HG03175 (cell line): ENCODE measurements around the gene DNASE1L2.

Experiments
- ATAC-seq: cut with Tn5 transposase; IDR thresholded peaks from one replicate; pipeline ENCODE4 v1.9.1; 2021; ENCODE audit warnings: mild to moderate bottlenecking, moderate library complexity; ENCODE audit not compliant: unreplicated experiment

The DNASE1L2 gene

DNA sequence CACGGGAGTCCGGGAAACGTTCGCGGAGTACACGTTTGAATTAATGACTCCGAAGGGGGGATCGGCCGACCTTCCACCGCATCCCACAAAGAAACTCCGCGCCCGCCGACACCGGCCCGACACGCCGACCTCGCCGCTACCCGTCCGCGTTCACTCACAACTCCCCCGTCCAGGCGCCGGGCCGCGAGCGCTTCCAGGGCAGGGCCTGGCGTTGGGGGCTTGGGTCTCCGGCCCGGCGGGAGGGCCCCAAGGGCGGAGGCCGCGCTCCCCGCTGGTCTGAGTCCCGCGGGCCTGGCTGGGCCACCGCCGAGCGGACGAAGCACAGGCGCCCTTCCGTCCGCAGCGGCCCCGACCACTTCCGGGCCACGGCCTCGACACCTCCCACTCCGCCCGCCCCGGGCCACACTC is 31.3 kb downstream of the DNASE1L2 start:
- peak; percentile 65 for ATAC-seq

- ATAC-seq, result peak; percentile 80
Measured at GRCh38 chr16:2267913-2268666, 31.8 kb downstream of the DNASE1L2 start, which contains the start of gene RNPS1. Gene RNPS1, minus strand, starts transcription at chr16:2268126. Its CDS starts 3,483 bp downstream, at chr16:2264643.

DNA sequence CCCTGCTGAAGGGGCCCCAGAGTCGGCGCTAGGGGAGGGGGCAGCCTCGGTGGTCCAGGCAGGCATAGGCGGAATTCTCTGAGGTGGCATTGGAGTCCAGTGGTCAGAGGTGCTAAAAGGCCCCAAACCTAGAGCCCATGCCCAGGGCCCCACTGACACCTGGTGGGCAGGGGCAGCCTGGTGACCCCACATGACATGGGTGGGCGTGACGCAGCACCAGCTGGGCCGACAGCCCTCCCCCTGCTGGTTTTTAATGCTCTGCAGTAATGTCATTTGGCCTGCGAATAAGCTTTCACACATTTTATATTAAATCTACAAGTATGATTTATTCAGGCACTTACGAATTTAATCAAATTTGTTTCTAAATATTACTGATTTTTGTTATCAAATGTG is 33.8 kb downstream of the DNASE1L2 start:
- no peak for ATAC-seq

GRCh38 chr16:2270588-2271470 is 34.6 kb downstream of the DNASE1L2 start:
- ATAC-seq, result no peak

DNA sequence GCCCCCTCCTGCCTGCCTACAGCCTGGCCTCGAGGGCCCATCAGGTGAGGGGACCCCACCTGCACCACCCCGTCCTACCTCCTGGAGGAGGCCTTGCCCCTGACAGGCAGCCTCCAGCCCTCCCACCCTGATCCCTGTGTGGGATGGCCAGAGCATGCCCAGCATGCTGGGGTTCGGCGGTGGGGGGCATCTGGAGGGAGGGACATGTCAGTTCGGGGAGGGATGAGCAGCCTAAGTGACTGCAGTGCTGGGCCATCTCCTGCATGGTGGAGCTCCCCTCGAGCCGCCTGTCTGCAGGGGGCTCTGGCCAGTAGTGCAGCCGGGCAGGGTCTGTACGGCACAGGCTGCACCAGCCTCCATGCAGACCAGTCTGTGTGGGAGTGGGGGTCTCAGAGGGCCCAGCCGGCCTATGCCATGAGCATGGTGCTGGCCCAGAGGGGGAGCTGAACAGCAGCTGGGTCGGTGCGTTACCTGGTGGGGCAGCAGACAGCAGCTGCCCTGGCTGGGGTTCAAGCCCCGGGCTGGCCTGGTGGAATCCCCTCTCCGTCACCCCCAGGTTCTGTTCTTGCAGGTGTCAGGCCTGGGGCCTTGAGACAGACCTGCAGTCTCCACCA is 35.7 kb downstream of the DNASE1L2 start:
- no peak for ATAC-seq

DNA sequence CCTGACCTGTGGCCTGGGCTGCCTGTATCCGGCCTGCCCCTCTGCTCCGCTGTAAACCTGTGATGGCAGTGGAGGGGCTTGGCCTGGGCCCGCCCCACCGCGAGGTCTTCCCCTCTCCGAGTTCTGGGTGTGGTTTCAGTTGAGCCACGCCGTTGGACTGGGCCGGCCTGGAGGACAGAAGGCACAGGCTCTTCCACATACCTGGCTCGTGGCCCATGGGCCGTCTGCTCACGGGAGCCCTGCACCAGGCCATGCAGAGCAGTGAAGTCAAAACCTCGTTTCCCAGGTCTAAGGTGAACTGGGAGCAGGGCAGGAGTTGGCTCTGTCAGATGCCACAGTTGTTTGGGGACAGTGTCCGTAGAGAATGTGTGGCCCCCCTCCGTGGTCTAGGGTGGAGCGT is 37.2 kb downstream of the DNASE1L2 start:
- ATAC-seq, result no peak

GRCh38 chr16:2273931-2274330 is 37.7 kb downstream of the DNASE1L2 start:
- no peak for ATAC-seq

DNA sequence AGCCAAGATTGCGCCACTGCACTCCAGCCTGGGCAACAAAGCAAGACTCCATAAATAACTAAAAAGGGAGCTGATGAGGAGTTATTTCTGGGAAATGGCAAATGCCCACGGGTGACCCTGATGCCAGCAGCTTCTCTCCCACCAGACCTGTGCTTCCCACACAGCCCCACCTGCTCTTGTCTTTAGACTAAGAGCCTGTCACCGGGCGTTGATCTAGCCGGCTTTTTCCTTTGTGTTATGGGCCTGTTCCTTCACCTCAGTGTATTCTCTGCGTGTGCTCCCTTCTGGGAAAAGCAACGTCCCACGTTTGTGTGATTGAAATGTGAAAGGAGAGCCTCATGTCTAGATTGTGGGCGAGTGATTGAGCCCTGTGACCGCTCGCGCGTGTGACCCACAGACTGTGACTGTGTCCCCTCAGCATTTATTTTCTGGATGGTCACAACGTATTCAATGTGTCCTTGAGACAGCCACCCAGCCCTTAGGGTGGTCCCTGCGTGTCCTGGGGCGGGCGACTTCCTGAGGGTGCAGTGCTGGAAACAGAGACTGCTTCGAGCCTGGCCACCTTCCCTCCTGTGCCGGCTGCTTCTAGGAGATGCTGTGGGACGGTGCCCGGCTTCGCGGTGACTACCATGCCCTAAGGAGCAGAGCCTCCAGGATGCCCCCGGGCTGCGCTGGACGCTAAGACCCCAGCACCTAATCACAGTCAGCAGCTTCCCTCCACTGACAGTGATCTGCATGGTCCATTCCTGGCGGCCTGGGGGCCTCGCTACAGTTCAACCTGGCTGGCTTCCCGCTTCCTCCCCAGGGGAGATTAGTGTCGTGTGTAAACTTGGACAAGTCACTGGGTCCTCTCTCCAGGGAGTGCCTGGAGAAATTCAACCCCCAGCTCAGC is 39.5 kb downstream of the DNASE1L2 start:
- ATAC-seq, result no peak

DNA sequence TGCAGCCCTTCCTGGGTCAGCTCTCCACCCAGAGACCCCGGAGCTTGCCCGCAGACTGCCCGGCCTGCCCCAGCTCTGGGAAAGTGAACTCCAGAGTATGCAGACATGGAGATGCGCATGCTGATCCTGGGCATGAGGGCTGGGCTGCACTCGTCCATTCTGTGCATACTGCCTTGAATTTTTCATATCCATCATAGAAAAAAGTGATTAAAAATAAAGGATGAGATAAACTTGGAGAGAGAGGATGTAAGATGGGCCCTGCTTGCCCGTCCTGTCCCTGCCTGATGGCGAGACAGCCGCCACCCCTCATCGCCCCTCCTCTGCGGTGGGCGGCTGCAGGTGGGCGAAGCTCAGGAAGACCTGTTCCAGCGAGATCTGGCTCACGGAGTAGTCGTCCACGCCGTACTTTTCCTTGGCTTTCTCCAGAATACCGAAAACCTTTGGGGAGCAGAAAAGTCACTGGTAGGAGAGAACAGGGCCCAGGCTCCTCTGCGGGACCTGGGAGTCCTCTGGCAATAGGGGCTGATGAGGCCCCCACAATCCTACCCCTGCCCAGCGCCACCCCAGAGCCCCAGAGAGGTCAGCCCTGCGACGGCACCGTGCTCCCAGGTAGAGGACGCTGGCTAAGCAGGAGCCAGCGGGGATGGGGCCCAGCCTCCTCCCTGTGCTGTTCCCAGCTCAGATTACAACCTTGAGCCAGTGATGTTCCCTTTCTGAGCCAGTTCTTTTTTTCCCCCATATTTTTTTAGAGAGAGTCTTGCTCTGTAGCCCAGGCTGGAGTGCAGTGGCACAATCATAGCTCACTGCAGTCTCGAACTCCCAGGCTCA is 40.3 kb downstream of the DNASE1L2 start:
- ATAC-seq, result no peak

- no peak for ATAC-seq
Measured at GRCh38 chr16:2277466-2278271, 41.4 kb downstream of the DNASE1L2 start.

- no peak for ATAC-seq
Measured at GRCh38 chr16:2278272-2278608, 42.0 kb downstream of the DNASE1L2 start.

GRCh38 chr16:2278956-2279800 is 42.9 kb downstream of the DNASE1L2 start:
- no peak for ATAC-seq

DNA sequence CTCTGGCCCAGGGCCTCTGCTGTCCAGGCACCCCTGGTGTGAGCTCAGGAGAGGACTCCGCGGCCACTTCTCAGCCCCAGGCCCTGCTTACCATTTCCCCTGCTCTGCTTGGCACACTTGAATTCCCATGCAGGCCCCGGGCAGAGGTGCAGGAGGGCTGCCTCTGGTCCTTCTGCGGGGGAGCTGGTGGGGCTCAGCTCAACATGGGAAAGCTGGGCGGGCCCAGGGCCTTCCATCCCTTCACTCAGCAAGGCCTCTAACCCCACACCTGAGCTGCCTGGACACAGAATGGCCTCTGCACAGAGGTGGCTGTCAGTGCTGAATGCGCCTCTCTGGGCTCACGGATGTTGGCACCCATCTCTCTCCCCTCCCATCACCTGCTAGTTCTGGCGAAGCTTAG is 44.2 kb downstream of the DNASE1L2 start:
- no peak for ATAC-seq

DNA sequence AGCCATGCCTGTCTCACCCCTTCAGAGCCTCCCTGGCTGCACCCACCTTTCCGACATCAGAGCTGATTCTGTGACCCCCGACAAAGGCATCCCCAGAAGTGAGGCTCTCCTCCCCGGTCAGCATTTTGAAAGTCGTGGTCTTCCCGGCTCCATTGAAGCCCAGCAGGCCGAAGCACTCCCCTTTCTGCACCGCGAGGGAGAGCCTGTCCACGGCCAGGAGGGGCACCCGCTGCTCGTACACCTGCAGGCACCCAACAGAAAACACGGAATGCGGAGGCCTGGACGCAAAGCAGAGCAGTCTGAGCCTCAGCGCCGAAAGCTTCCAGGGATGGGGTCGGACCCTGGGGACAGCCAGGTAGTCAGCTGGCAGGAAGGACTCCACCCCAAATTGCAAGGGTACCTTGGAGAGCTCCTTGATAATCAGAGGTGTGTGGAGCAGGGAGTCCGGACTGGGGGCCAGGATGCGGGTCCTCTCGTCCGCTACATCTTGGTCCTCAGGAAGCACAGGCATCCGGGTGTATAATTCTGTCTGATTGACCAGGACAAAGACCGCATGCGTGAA is 44.8 kb downstream of the DNASE1L2 start:
- no peak for ATAC-seq

DNA sequence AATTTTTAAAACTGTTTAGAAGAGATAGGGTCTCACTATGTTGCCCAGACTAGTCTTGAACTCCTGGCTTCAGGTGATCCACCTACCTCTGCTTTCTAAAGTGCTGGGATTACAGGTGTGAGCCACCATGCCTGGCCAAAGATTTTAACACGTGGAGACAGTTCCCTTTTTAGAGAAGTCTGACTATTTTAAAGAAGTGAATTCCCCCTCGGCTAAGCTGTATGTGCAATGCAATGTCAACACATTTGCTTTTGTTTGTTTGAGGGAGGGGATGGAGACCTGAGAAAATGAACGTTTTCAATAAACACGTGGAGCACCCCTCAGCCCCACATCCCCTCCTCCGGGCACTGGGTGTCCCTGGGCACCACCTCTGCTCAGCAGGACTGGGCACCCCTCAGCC is 46.0 kb downstream of the DNASE1L2 start:
- ATAC-seq, result no peak

DNA sequence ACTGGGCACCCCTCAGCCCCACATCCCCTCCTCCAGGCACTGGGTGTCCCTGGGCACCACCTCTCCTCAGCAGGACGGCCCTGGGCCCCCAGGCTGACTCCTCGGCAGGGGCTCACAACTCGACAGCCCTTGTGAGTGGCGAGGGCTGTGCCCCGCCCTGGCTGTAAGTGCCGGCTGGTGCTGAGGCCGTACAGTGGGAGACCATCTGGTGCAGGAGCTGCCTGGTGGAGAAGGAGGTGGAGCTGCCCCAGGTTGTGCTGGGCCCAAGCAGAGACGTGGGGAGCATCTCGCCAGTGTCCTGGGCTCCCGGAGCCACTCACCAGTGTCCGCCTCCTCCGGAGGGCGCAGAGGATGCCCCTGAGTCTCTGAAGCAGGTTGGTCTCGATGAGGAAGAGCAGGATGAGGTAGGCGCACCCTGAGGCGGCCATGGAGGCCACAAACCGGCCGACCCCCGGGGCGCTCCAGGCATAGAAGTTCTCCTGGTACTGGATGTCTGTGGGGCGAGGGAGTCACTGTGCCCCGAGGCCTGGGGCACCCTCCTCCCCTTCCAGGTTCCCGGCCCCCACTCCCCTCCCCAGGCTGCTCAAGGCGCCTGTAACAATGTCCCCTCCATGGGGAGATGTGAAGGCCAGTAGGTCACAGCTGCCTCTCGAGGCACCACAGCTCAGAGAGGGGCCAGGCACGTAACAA is 46.8 kb downstream of the DNASE1L2 start:
- ATAC-seq, result no peak
